Panc1 (cell line): Measurements from ENCODE around the gene TLE6.

ENCODE experiments used
- CTCF ChIP-seq: fragments of 450-650 bp; IDR thresholded peaks from 2 replicates; pipeline ENCODE4 v1.5.1; 2017; ENCODE audit warnings: mild to moderate bottlenecking
- POLR2AphosphoS5 ChIP-seq: IDR thresholded peaks from 2 replicates; pipeline ENCODE4 v1.6.1; 2012; ENCODE audit warnings: mild to moderate bottlenecking, low read depth, low read length, moderate library complexity
- REST ChIP-seq, 2 experiments: IDR thresholded peaks; 2 replicates each; pipeline ENCODE4 v1.6.1; 2011 to 2012; ENCODE audit warnings: low read depth in 2 of 2, control low read depth in 1 of 2, low read length in 1 of 2, mild to moderate bottlenecking in 1 of 2, moderate library complexity in 1 of 2; ENCODE audit not compliant: insufficient read depth in 1 of 2
- SIN3A ChIP-seq: IDR thresholded peaks from 2 replicates; pipeline ENCODE4 v1.6.1; 2012; ENCODE audit warnings: low read depth, mild to moderate bottlenecking, low read length, moderate library complexity, borderline replicate concordance; ENCODE audit not compliant: insufficient read depth

- TF ChIP-seq CTCF = no peak
- no peak for TF ChIP-seq POLR2AphosphoS5
- TF ChIP-seq SIN3A = no peak
- TF ChIP-seq REST (IDR thresholded peaks at IDR 0.05; ENCODE audit: insufficient read depth in 1 of 2, low read depth in 2 of 2, low read length in 1 of 2) = no peak
Observed at GRCh38 chr19:3008994-3009393, 31.6 kb downstream of the TLE6 start.
